Testis (tissue), 3 donors: Measurements from ENCODE around the gene PXDN. TPM values are rescaled to one million over a fixed set of nuclear protein-coding genes. Genes with fewer than 3 reads are reported as not detected.
"Not testable (repeated sequence)": the region's sequence is repeated elsewhere in the genome, so short reads cannot be mapped to it uniquely, and the experiment has no call there.

Experiments used
- DNase-seq: peaks from one replicate; pipeline ENCODE4 v3.0.0-alpha.2; 2019
- H3K27ac ChIP-seq, 2 donors: fragments of 200-600 bp; sonication (generic); one replicate each; pipeline ENCODE4 v1.5.1; 2019
- H3K27me3 ChIP-seq: fragments of 200-600 bp; sonication (generic); one replicate; pipeline ENCODE4 v1.5.1; 2019
- H3K36me3 ChIP-seq: fragments of 200-600 bp; sonication (generic); one replicate; pipeline ENCODE4 v1.5.1; 2017; ENCODE audit warnings: low read depth; ENCODE audit errors: missing control alignments
- H3K4me1 ChIP-seq: fragments of 200-600 bp; sonication (generic); one replicate; pipeline ENCODE4 v1.5.1; 2019
- H3K4me3 ChIP-seq, 2 donors: fragments of 200-600 bp; sonication (generic); one replicate each; pipeline ENCODE4 v1.5.1; 2017 to 2019
- H3K9me3 ChIP-seq: fragments of 200-600 bp; sonication (generic); one replicate; pipeline ENCODE4 v1.5.1; 2017
- POLR2A ChIP-seq: fragments of 450-650 bp; IDR thresholded peaks from one replicate; pipeline ENCODE4 v1.6.1; 2017; ENCODE audit warnings: antibody characterized with exemption, mild to moderate bottlenecking, moderate library complexity
- WGBS, 2 donors: methylation state at CpG; one replicate each; pipeline ENCODE4 v1.1.5; 2018; 5-methylcytosine and 5-hydroxymethylcytosine counted together
- intact Hi-C: fragments of 100-400 bp; cut with DNase I; formaldehyde crosslinking; loops from one replicate; pipeline ENCODE4 v1.15.1; 2023; ENCODE audit warnings: low total_unique reads
- polyA plus RNA-seq: library from polyadenylated mRNA; stranded (reverse); fragments of 350-450 nt; fragmentation: Illumina TruSeq; extraction: RNeasy Lipid Tissue Mini Kit (QIAGEN cat#74804); gene quantifications from one replicate; pipeline ENCODE4 v1.2.3, GENCODE V29; 2014; ENCODE audit warnings: low read depth, low replicate concordance; ENCODE audit not compliant: insufficient read depth
- total RNA-seq, 2 donors: library from RNA; depleted of rRNA; stranded (reverse); fragments of >200 nt; gene quantifications; one replicate each; pipeline ENCODE4 v1.2.3, GENCODE V29; 2016
- TF ChIP-seq, protein P1 (sequence below), 3 experiments: fragments of 450-650 bp in 2 of 3; fragments of 200-600 bp in 1 of 3; sonication (generic) in 1 of 3; IDR thresholded peaks; one replicate each; pipeline ENCODE4 v1.5.1; 2016 to 2019; ENCODE audit warnings: antibody characterized with exemption in 3 of 3, mild to moderate bottlenecking in 2 of 3, moderate library complexity in 1 of 3

Gene PXDN
- total and polyA plus RNA-seq, 3 donors from 2014 or later, result 26.7 to 41.8 (median 33.8) TPM

DNA sequence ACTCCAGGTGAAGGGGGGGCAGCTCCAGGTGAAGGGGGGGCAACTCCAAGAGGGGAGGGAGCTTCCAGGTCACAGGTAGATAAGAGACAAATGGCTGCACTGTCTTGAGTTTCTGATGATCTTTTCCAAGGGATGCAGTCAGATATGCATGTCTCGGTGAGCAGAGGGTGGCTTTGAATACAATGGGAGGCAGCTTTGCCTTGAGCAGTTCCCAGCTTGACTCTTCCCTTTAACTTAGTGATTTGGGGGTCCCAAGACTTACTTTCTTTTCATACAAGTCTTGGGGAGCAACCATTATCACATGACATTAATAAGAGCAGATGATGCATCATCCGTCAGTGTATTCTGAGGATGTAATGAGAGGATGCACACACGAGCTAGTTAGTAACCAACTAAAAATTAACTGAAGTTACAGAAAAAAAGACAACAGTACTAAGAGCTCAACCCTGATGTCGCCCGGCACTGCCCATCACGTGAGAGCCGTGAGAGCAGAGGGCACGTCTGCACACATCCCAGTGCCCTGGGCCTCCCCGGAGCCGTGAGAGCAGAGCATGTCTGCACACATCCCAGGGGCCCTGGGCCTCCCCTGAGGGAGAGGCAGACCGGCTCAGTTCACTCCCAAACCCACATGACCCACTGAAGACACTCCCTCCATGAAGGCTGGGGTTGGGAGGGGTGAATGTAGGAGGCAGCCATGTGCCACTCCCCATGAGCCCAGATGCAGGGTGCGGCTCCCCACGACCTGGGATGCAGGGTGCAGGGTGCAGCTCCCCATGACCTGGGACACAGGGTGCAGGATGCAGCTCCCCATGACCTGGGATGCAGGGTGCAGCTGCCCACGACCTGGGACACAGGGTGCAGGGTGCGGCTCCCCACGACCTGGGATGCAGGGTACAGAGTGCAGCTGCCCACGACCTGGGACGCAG, 39.4 kb downstream of the PXDN start:
- H3K27ac ChIP-seq, result no peak overlapping the region
- intact Hi-C loops, result no loop called here
- 76 to 82% methylated on average over 11 to 14 of the region's 18 CpGs for WGBS, 2 donors
- peaks cover 5% of the 10 kb centered on the region for H3K4me1 ChIP-seq
- no peaks in the 10 kb centered on the region for H3K27me3 ChIP-seq
- H3K36me3 ChIP-seq, result no peaks in the 10 kb centered on the region
- no peak overlapping the region for H3K4me3 ChIP-seq
- DNase-seq, result no peak
- TF ChIP-seq POLR2A, result no peak
- TF ChIP-seq, protein P1, sequence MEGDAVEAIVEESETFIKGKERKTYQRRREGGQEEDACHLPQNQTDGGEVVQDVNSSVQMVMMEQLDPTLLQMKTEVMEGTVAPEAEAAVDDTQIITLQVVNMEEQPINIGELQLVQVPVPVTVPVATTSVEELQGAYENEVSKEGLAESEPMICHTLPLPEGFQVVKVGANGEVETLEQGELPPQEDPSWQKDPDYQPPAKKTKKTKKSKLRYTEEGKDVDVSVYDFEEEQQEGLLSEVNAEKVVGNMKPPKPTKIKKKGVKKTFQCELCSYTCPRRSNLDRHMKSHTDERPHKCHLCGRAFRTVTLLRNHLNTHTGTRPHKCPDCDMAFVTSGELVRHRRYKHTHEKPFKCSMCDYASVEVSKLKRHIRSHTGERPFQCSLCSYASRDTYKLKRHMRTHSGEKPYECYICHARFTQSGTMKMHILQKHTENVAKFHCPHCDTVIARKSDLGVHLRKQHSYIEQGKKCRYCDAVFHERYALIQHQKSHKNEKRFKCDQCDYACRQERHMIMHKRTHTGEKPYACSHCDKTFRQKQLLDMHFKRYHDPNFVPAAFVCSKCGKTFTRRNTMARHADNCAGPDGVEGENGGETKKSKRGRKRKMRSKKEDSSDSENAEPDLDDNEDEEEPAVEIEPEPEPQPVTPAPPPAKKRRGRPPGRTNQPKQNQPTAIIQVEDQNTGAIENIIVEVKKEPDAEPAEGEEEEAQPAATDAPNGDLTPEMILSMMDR (IDR thresholded peaks at IDR 0.05), result no peak
- H3K9me3 ChIP-seq, result no peaks in the 10 kb centered on the region

DNA sequence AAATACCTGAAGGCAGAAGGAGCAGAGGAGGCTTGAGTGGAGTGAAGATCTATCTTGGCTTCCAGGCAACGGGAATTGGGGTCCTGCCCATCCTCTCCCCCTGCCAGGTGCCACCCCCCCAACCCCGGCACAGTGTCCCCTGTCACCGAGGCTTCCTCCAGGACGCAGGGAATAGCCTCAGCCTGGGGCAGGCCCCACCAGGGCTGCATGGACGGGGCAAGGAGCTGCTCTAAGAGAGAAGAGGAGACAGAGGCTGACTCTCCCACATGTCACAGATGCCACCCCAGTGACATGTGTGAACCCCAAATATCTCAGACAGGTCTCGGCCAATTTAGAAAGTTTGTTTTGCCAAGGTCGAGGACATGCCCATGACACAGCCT, 42.1 kb downstream of the PXDN start:
- Histone ChIP-seq H3K9me3 (no peaks in the 10 kb centered on the region), H3K4me3 (no peak overlapping the region), H3K27me3 (no peaks in the 10 kb centered on the region), H3K36me3 (no peaks in the 10 kb centered on the region), H3K4me1 (no peaks in the 10 kb centered on the region), H3K27ac (no peak overlapping the region)
- no peak for DNase-seq
- intact Hi-C loops, result no loop called here
- TF ChIP-seq POLR2A, result no peak
- TF ChIP-seq, protein P1 (IDR thresholded peaks at IDR 0.05), result no peak
- WGBS, 2 donors, result 85 to 98% methylated on average over 6 to 7 of the region's 7 CpGs

DNA sequence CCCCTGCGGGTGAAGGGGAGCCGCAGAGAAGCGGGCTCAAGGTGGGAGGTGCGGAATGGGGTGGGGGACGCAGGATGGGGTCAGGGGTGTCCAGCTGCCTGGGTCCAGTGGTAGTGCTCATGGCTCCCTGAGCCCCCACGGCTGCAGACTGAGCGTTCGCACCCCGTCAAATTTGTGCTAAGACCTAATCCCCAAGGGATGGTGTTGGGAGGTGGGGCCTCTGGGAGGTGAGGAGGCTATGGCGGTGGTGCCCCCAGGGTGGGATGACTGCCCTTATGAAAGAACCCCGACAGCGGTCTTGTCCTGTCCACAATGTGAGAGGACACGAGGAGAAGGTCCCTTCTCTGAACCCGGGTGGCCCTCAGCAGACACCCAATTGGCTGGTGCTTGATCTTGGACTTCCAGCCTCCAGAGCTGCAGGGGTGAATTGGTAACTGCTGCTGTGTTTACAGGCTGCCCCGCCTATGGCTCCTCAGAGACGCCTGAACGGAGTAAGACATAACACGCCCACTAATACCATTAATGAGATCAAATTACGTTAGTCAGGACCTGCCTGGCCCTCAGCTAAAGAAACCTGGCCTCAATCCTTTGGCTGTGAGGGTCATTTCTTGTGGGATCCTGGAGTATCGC, 42.6 kb downstream of the PXDN start:
- no peak for DNase-seq
- Histone ChIP-seq H3K9me3 (no peaks in the 10 kb centered on the region), H3K36me3 (no peaks in the 10 kb centered on the region), H3K4me1 (no peaks in the 10 kb centered on the region), H3K27me3 (no peaks in the 10 kb centered on the region), H3K4me3 (no peak overlapping the region), H3K27ac (no peak overlapping the region)
- no peak for TF ChIP-seq POLR2A
- TF ChIP-seq, protein P1 (IDR thresholded peaks at IDR 0.05), result no peak
- WGBS, 2 donors, result 91 to 92% methylated on average over 14 to 20 of the region's 20 CpGs
- intact Hi-C loops, result no loop called here

DNA sequence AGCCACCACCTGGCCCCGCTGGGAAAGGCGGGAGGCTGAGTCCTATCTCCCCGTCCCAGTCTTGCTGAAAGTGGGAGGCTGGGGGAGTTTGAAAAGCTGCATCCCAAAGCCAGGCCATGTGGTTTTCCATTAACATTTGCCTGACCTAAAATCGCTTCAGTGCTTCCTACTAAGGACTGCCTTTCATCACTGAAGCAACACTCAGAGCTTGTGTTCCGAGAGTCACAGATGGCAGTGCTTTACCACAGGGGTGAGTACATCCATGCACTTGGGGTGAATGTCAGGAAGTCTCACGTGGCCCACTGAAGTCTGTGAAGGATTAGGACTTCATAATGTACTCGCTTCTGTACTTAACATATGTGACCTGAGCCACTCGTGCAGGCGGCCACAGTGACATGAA, 43.3 kb downstream of the PXDN start:
- intact Hi-C loops, result no loop called here
- Histone ChIP-seq H3K27me3 (no peaks in the 10 kb centered on the region), H3K4me3 (no peak overlapping the region), H3K9me3 (no peaks in the 10 kb centered on the region), H3K36me3 (no peaks in the 10 kb centered on the region), H3K27ac (no peak overlapping the region), H3K4me1 (no peaks in the 10 kb centered on the region)
- no peak for DNase-seq
- WGBS, 2 donors, result 89 to 94% methylated on average over 8 to 9 of the region's 9 CpGs
- TF ChIP-seq, protein P1 (IDR thresholded peaks at IDR 0.05), result no peak
- TF ChIP-seq POLR2A, result no peak

DNA sequence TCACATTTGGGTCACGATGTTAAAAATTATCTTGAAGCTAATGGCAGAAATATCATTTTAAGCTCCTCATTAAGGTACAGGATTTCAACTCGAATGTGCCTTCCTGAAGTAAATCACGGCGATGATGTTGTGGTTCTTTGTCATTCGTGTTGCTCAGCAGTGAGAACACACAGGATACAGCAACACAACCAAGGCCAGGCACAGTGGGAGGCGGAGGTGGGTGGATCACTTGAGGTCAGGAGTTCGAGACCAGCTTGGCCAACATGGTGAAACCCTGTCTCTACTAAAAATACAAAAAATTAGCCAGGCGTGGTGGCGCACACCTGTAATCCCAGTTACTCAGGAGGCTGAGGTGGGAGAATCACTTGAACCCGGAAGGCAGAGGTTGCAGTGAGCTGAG, 43.9 kb downstream of the PXDN start:
- H3K36me3 ChIP-seq, H3K27me3 ChIP-seq, H3K4me1 ChIP-seq, H3K27ac ChIP-seq, H3K9me3 ChIP-seq, intact Hi-C loops, H3K4me3 ChIP-seq: not testable (repeated sequence)
- 92 to 95% methylated on average over 10 of the region's 10 CpGs for WGBS, 2 donors
- peak; percentile 5 for DNase-seq
